Stimulated activated effector memory CD8-positive, alpha-beta T cell treated with anti-CD3 and anti-CD28 coated beads, Interleukin-12 subunit alpha, Interleukin-12 subunit beta, amount 100 ng/mL, for 72 hours (primary cell): ENCODE measurements around the gene CDX1.
"Not testable (repeated sequence)": the region's sequence is repeated elsewhere in the genome, so short reads cannot be mapped to it uniquely, and the experiment has no call there.

Experiments used
- ATAC-seq: fragments of 150-1000 bp; cut with Tn5 transposase; 2 replicates; pipeline ENCODE4 v1.10.0; 2021
- DNase-seq, 2 donors: peaks; one replicate each; pipeline ENCODE4 v3.0.0; 2021 to 2022; ENCODE audit warnings: low spot score in 2 of 2
- H3K27ac Mint-ChIP-seq: one replicate; pipeline ENCODE4 v1.8.0; 2022; ENCODE audit warnings: mild to moderate bottlenecking, mixed read lengths
- H3K36me3 Mint-ChIP-seq: one replicate; pipeline ENCODE4 v1.8.0; 2022; ENCODE audit warnings: mild to moderate bottlenecking, mixed read lengths
- H3K4me1 Mint-ChIP-seq: one replicate; pipeline ENCODE4 v1.8.0; 2022; ENCODE audit warnings: mixed read lengths
- H3K4me3 Mint-ChIP-seq: one replicate; pipeline ENCODE4 v1.8.0; 2022; ENCODE audit warnings: mild to moderate bottlenecking, mixed read lengths
- H3K9me3 Mint-ChIP-seq: one replicate; pipeline ENCODE4 v1.8.0; 2022; ENCODE audit warnings: mixed read lengths

Gene CDX1

GRCh38 chr5:150227606-150228273 is 61.2 kb downstream of the CDX1 start:
- Mint-ChIP-seq H3K9me3 (no peaks in the 10 kb centered on the region), H3K27ac (peak overlapping the region; percentile 3), H3K4me3 (no peak overlapping the region), H3K36me3 (no peaks in the 10 kb centered on the region), H3K4me1 (no peaks in the 10 kb centered on the region)
- ATAC-seq (no peak), DNase-seq (no peak)

GRCh38 chr5:150229571-150229970 is 63.0 kb downstream of the CDX1 start:
- H3K36me3 Mint-ChIP-seq, result no peaks in the 10 kb centered on the region
- no peak overlapping the region for H3K27ac Mint-ChIP-seq
- H3K4me1 Mint-ChIP-seq, result no peaks in the 10 kb centered on the region
- ATAC-seq (no peak), DNase-seq (no peak)
- H3K4me3 Mint-ChIP-seq, result no peak overlapping the region
- no peaks in the 10 kb centered on the region for H3K9me3 Mint-ChIP-seq

GRCh38 chr5:150230842-150231241 is 64.3 kb downstream of the CDX1 start:
- H3K4me3 Mint-ChIP-seq, result no peak overlapping the region
- DNase-seq, result no peak
- H3K27ac Mint-ChIP-seq, result no peak overlapping the region
- H3K4me1 Mint-ChIP-seq, result no peaks in the 10 kb centered on the region
- no peaks in the 10 kb centered on the region for H3K9me3 Mint-ChIP-seq
- H3K36me3 Mint-ChIP-seq, result no peaks in the 10 kb centered on the region
- ATAC-seq, result no peak

- not testable (repeated sequence) for H3K36me3 Mint-ChIP-seq, H3K4me3 Mint-ChIP-seq, H3K9me3 Mint-ChIP-seq, ATAC-seq, H3K27ac Mint-ChIP-seq, H3K4me1 Mint-ChIP-seq, DNase-seq
Measured at GRCh38 chr5:150233706-150234105, 67.1 kb downstream of the CDX1 start.
